KMS-11 (cell line): ENCODE results near the gene ALDH3B1.
A peak's percentile ranks its signal among the peaks of the same experiment; 100 is the strongest.

Experiments used
- H2AFZ ChIP-seq: fragments of 200-600 bp; sonication (generic); 2 replicates; pipeline ENCODE4 v1.6.1; 2016; ENCODE audit warnings: antibody characterized with exemption, mixed run types, low read depth
- H3K27ac ChIP-seq: fragments of 200-600 bp; sonication (generic); 2 replicates; pipeline ENCODE4 v1.6.1; 2016; ENCODE audit warnings: mild to moderate bottlenecking, mixed run types
- H3K27me3 ChIP-seq: fragments of 200-600 bp; sonication (generic); 2 replicates; pipeline ENCODE4 v1.6.1; 2017; ENCODE audit warnings: mild to moderate bottlenecking, low read depth, mixed run types, moderate library complexity; ENCODE audit not compliant: insufficient read depth
- H3K36me3 ChIP-seq: fragments of 200-600 bp; sonication (generic); 2 replicates; pipeline ENCODE4 v1.6.1; 2017; ENCODE audit warnings: mild to moderate bottlenecking, mixed run types; ENCODE audit not compliant: insufficient read depth
- H3K4me1 ChIP-seq: fragments of 200-600 bp; sonication (generic); 2 replicates; pipeline ENCODE4 v1.6.1; 2016; ENCODE audit warnings: mild to moderate bottlenecking, low read depth, mixed run types; ENCODE audit not compliant: poor library complexity, severe bottlenecking
- H3K4me2 ChIP-seq: fragments of 200-600 bp; sonication (generic); 2 replicates; pipeline ENCODE4 v1.7.0; 2016; ENCODE audit warnings: mild to moderate bottlenecking, mixed run types
- H3K4me3 ChIP-seq: fragments of 200-600 bp; sonication (generic); IDR thresholded peaks from 2 replicates; pipeline ENCODE4 v1.6.1; 2017; ENCODE audit warnings: low read depth, low read length, mixed read lengths; ENCODE audit not compliant: insufficient read depth
- H3K79me2 ChIP-seq: fragments of 200-600 bp; sonication (generic); 2 replicates; pipeline ENCODE4 v1.6.1; 2016; ENCODE audit warnings: low read depth, mixed run types; ENCODE audit not compliant: insufficient read depth
- H3K9ac ChIP-seq: fragments of 200-600 bp; sonication (generic); 2 replicates; pipeline ENCODE4 v1.6.1; 2016; ENCODE audit warnings: mild to moderate bottlenecking, mixed run types
- H4K20me1 ChIP-seq: fragments of 200-600 bp; sonication (generic); 2 replicates; pipeline ENCODE4 v1.6.1; 2016; ENCODE audit warnings: mild to moderate bottlenecking, mixed run types; ENCODE audit not compliant: insufficient read depth
- TF ChIP-seq, protein P1 (sequence below): fragments of 200-600 bp; sonication (generic); conservative IDR thresholded peaks from 2 replicates; pipeline ENCODE4 v1.6.1; 2017; ENCODE audit warnings: low read depth, mild to moderate bottlenecking, antibody characterized with exemption, low read length, moderate library complexity, mixed read lengths

ALDH3B1 gene

GRCh38 chr11:68002938-68003845 lies 6.9 kb upstream of the ALDH3B1 start:
- H3K9ac ChIP-seq: peak overlapping the region; percentile 55; the same call in 1 of the 2 replicates
- no peaks in the 10 kb centered on the region for H4K20me1 ChIP-seq
- no peak overlapping the region for H2AFZ ChIP-seq
- H3K4me1 ChIP-seq: peaks cover 74% of the 10 kb centered on the region
- H3K4me2 ChIP-seq: peak overlapping the region; percentile 57
- no peak overlapping the region for H3K4me3 ChIP-seq
- H3K27me3 ChIP-seq: no peaks in the 10 kb centered on the region
- H3K79me2 ChIP-seq: no peaks in the 10 kb centered on the region
- TF ChIP-seq, protein P1, sequence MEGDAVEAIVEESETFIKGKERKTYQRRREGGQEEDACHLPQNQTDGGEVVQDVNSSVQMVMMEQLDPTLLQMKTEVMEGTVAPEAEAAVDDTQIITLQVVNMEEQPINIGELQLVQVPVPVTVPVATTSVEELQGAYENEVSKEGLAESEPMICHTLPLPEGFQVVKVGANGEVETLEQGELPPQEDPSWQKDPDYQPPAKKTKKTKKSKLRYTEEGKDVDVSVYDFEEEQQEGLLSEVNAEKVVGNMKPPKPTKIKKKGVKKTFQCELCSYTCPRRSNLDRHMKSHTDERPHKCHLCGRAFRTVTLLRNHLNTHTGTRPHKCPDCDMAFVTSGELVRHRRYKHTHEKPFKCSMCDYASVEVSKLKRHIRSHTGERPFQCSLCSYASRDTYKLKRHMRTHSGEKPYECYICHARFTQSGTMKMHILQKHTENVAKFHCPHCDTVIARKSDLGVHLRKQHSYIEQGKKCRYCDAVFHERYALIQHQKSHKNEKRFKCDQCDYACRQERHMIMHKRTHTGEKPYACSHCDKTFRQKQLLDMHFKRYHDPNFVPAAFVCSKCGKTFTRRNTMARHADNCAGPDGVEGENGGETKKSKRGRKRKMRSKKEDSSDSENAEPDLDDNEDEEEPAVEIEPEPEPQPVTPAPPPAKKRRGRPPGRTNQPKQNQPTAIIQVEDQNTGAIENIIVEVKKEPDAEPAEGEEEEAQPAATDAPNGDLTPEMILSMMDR: no peak
- peak overlapping the region; percentile 26; the same call in 1 of the 2 replicates for H3K27ac ChIP-seq
- no peaks in the 10 kb centered on the region for H3K36me3 ChIP-seq

DNA sequence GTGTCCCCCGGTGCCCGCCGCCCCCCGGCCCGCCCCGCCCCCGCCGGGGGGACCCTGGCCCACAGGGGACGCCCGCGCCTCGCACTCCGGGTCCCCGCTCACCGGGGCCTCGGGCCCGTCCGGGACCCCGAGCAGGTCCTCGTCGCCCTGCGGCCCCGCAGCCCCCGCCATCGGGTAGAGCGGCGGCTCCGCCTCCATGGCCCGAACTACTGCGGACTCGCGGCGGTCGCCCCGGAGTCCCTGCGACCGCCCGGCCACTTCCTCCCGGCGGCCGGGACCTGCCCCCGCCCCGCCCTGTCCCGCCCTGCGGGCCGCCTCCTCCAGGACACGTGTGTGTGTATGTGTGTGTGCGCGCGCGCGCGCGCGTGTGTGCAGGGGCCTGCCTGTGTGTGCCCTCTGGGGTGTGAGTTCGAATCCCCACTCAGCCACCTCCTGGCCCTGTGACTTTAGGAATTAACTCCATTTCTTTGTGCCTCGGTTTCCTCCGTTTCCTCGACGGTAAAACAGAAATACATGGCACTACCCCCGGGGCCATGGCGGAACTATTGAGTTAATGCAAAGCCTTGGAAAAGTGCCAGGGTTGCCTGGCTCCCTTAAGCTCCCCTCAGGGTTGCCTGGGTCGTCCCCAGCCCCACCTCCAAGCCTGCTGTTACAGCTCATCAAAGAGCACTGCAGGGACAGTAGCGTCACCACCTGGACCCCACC lies 6.1 kb upstream of the ALDH3B1 start, which contains the start of gene UNC93B1:
UNC93B1 (minus strand) TSS at position 252 of the 705 bp plus-strand sequence; CDS start at position 198, 54 bp downstream.
- peak within 1 kb of the TSS; percentile 60 for H2AFZ ChIP-seq
- TF ChIP-seq, protein P1: no peak
- no peak within 1 kb of the TSS for H3K4me3 ChIP-seq
- H3K27ac ChIP-seq: peak within 1 kb of the TSS; percentile 48; the same call in 1 of the 2 replicates
- H3K4me2 ChIP-seq: peak within 1 kb of the TSS; percentile 89
- no peaks in the 10 kb centered on the region for H4K20me1 ChIP-seq
- peaks cover 74% of the 10 kb centered on the region for H3K4me1 ChIP-seq
- H3K79me2 ChIP-seq: no peaks in the 10 kb centered on the region
- H3K27me3 ChIP-seq: no peaks in the 10 kb centered on the region
- no peaks in the 10 kb centered on the region for H3K36me3 ChIP-seq
- peak within 1 kb of the TSS; percentile 55; the same call in 1 of the 2 replicates for H3K9ac ChIP-seq

GRCh38 chr11:68004551-68005335 lies 5.4 kb upstream of the ALDH3B1 start:
- Histone ChIP-seq H4K20me1 (no peaks in the 10 kb centered on the region), H2AFZ (peak overlapping the region; percentile 60), H3K36me3 (no peaks in the 10 kb centered on the region), H3K9ac (peak overlapping the region; percentile 55; the same call in 1 of the 2 replicates), H3K27ac (peak overlapping the region; percentile 48; the same call in 1 of the 2 replicates), H3K4me1 (peaks cover 74% of the 10 kb centered on the region), H3K79me2 (no peaks in the 10 kb centered on the region), H3K27me3 (no peaks in the 10 kb centered on the region), H3K4me2 (peak overlapping the region; percentile 89), H3K4me3 (no peak overlapping the region)
- TF ChIP-seq, protein P1: no peak

DNA sequence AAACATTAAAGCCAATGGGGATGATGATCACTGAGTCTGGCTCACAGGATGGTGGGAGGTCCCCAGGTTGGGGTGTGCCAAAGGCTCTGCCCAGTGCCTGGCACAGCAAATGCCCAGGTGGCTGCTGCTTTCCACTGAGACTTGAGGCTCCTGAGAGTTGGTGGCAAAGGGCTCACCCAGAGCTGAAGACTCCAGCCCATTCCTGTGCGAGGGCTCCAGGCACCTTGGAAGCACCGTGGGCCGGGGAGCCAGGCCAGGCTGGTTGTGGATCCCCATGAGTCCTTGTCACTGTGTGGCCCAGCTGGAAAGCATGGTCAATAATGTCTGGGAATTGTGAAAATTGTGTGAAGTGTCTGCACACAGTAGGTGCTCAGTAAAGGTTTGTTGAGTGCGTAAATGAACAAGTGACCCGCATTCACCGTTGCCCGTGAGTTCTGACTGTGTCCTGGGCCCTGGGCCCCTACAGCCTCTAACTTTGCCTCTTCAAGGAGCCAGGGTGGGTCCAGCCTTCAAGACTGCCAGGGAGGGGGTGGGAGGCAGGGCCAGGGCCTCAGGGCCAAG lies 3.4 kb upstream of the ALDH3B1 start:
- H3K4me2 ChIP-seq: peak overlapping the region; percentile 9; the same call in 1 of the 2 replicates
- H3K4me1 ChIP-seq: peaks cover 75% of the 10 kb centered on the region
- H2AFZ ChIP-seq: no peak overlapping the region
- H3K27ac ChIP-seq: no peak overlapping the region
- no peaks in the 10 kb centered on the region for H3K27me3 ChIP-seq
- H4K20me1 ChIP-seq: no peaks in the 10 kb centered on the region
- no peaks in the 10 kb centered on the region for H3K36me3 ChIP-seq
- H3K9ac ChIP-seq: no peak overlapping the region
- no peak overlapping the region for H3K4me3 ChIP-seq
- no peaks in the 10 kb centered on the region for H3K79me2 ChIP-seq
- TF ChIP-seq, protein P1: no peak
